ENCODE results near the gene GMDS.

The GMDS gene

GRCh38 chr6:2266841-2267240 lies 21.4 kb upstream of the GMDS start:
- no peaks in the 10 kb centered on the region for H3K9me3 ChIP-seq (ENCODE audit: insufficient read depth, low read length, severe bottlenecking)
- no peaks in the 10 kb centered on the region for H3K27me3 ChIP-seq (ENCODE audit: insufficient read depth, low read length, poor library complexity)
- no peak overlapping the region for H3K27ac ChIP-seq (ENCODE audit: low read length)
- no peak overlapping the region for H3K4me2 ChIP-seq (ENCODE audit: insufficient read depth, low read length)
- H3K79me2 ChIP-seq (ENCODE audit: insufficient read depth, low read length) = no peaks in the 10 kb centered on the region
- no peaks in the 10 kb centered on the region for H4K20me1 ChIP-seq (ENCODE audit: insufficient read depth, low read length)
- no peak overlapping the region for H3K4me3 ChIP-seq (ENCODE audit: low read depth in 1 of 2, low read length in 2 of 2)
- H3K36me3 ChIP-seq (ENCODE audit: insufficient read depth, low read length) = peaks cover 19% of the 10 kb centered on the region
- no peak overlapping the region for H2AFZ ChIP-seq (ENCODE audit: low read depth, low read length)
- TF ChIP-seq EZH2 (IDR thresholded peaks at IDR 0.05; ENCODE audit: borderline replicate concordance, low read depth, low read length, severe bottlenecking) = no peak
- no peak for TF ChIP-seq CTCF (IDR thresholded peaks at IDR 0.05; ENCODE audit: borderline replicate concordance, extremely low read depth, low read length, poor library complexity, severe bottlenecking)
- ATAC-seq (ENCODE audit: insufficient read depth, low read depth) (no peak), DNase-seq (no peak)
- no peak overlapping the region for H3K9ac ChIP-seq (ENCODE audit: low read depth, low read length)
- no peaks in the 10 kb centered on the region for H3K4me1 ChIP-seq (ENCODE audit: insufficient read depth, low read length)

- H3K4me3 ChIP-seq (ENCODE audit: low read depth in 1 of 2, low read length in 2 of 2) = no peak overlapping the region
- H3K79me2 ChIP-seq (ENCODE audit: insufficient read depth, low read length) = no peaks in the 10 kb centered on the region
- no peaks in the 10 kb centered on the region for H4K20me1 ChIP-seq (ENCODE audit: insufficient read depth, low read length)
- ATAC-seq (ENCODE audit: insufficient read depth, low read depth) (no peak), DNase-seq (no peak)
- no peak overlapping the region for H3K4me2 ChIP-seq (ENCODE audit: insufficient read depth, low read length)
- H3K27me3 ChIP-seq (ENCODE audit: insufficient read depth, low read length, poor library complexity) = no peaks in the 10 kb centered on the region
- H3K36me3 ChIP-seq (ENCODE audit: insufficient read depth, low read length) = peaks cover 19% of the 10 kb centered on the region
- no peaks in the 10 kb centered on the region for H3K9me3 ChIP-seq (ENCODE audit: insufficient read depth, low read length, severe bottlenecking)
- H3K27ac ChIP-seq (ENCODE audit: low read length) = no peak overlapping the region
- H3K9ac ChIP-seq (ENCODE audit: low read depth, low read length) = no peak overlapping the region
- H2AFZ ChIP-seq (ENCODE audit: low read depth, low read length) = no peak overlapping the region
- TF ChIP-seq CTCF (IDR thresholded peaks at IDR 0.05; ENCODE audit: borderline replicate concordance, extremely low read depth, low read length, poor library complexity, severe bottlenecking) = no peak
- no peak for TF ChIP-seq EZH2 (IDR thresholded peaks at IDR 0.05; ENCODE audit: borderline replicate concordance, low read depth, low read length, severe bottlenecking)
- no peaks in the 10 kb centered on the region for H3K4me1 ChIP-seq (ENCODE audit: insufficient read depth, low read length)
Observed at GRCh38 chr6:2266031-2266795, 20.8 kb upstream of the GMDS start.

GRCh38 chr6:2264932-2265331 lies 19.5 kb upstream of the GMDS start:
- no peak overlapping the region for H3K9ac ChIP-seq (ENCODE audit: low read depth, low read length)
- no peaks in the 10 kb centered on the region for H4K20me1 ChIP-seq (ENCODE audit: insufficient read depth, low read length)
- H3K9me3 ChIP-seq (ENCODE audit: insufficient read depth, low read length, severe bottlenecking) = no peaks in the 10 kb centered on the region
- no peak for ATAC-seq (ENCODE audit: insufficient read depth, low read depth)
- DNase-seq = no peak
- peaks cover 19% of the 10 kb centered on the region for H3K36me3 ChIP-seq (ENCODE audit: insufficient read depth, low read length)
- H3K4me3 ChIP-seq (ENCODE audit: low read depth in 1 of 2, low read length in 2 of 2) = no peak overlapping the region
- H3K79me2 ChIP-seq (ENCODE audit: insufficient read depth, low read length) = no peaks in the 10 kb centered on the region
- no peak overlapping the region for H3K4me2 ChIP-seq (ENCODE audit: insufficient read depth, low read length)
- H3K27me3 ChIP-seq (ENCODE audit: insufficient read depth, low read length, poor library complexity) = no peaks in the 10 kb centered on the region
- no peak overlapping the region for H3K27ac ChIP-seq (ENCODE audit: low read length)
- H2AFZ ChIP-seq (ENCODE audit: low read depth, low read length) = no peak overlapping the region
- no peak for TF ChIP-seq EZH2 (IDR thresholded peaks at IDR 0.05; ENCODE audit: borderline replicate concordance, low read depth, low read length, severe bottlenecking)
- TF ChIP-seq CTCF (IDR thresholded peaks at IDR 0.05; ENCODE audit: borderline replicate concordance, extremely low read depth, low read length, poor library complexity, severe bottlenecking) = no peak
- no peaks in the 10 kb centered on the region for H3K4me1 ChIP-seq (ENCODE audit: insufficient read depth, low read length)

Data from DND-41 (cell line).